HepG2 (cell line): ENCODE measurements around the gene ESPNL. TPM values are rescaled to one million over a fixed set of nuclear protein-coding genes. Genes with fewer than 3 reads are reported as not detected.

Experiments
- ARID2 ChIP-seq: sonication (generic); formaldehyde crosslinking; IDR thresholded peaks from 2 replicates; pipeline ENCODE4 v1.8.1; 2022; ENCODE audit warnings: mild to moderate bottlenecking, missing genetic modification reagents, borderline replicate concordance
- ARNT2 ChIP-seq: sonication (generic); formaldehyde crosslinking; IDR thresholded peaks from 2 replicates; pipeline ENCODE4 v1.8.0; 2022; ENCODE audit warnings: mild to moderate bottlenecking, low read depth, missing genetic modification reagents, moderate library complexity
- ATF7-NPFF ChIP-seq: sonication (generic); formaldehyde crosslinking; IDR thresholded peaks from 2 replicates; pipeline ENCODE4 v1.8.1; 2023; ENCODE audit warnings: mild to moderate bottlenecking, low read depth, missing genetic modification reagents, moderate library complexity
- CENPT ChIP-seq: sonication (generic); formaldehyde crosslinking; IDR thresholded peaks from 2 replicates; pipeline ENCODE4 v1.8.0; 2022; ENCODE audit warnings: low read depth, mild to moderate bottlenecking, moderate library complexity, missing genetic modification reagents
- CREBL2 ChIP-seq: sonication (generic); formaldehyde crosslinking; IDR thresholded peaks from 2 replicates; pipeline ENCODE4 v1.8.1; 2023; ENCODE audit warnings: missing genetic modification reagents, mild to moderate bottlenecking, borderline replicate concordance
- ESRRA ChIP-seq: sonication (generic); formaldehyde crosslinking; IDR thresholded peaks from 2 replicates; pipeline ENCODE4 v1.5.1; 2020; ENCODE audit warnings: mild to moderate bottlenecking, low read depth, missing genetic modification reagents
- GABPA ChIP-seq, 2 experiments: IDR thresholded peaks; 2 replicates each; pipeline ENCODE4 v1.6.1; 2011 to 2016; ENCODE audit warnings: low read depth in 2 of 2, low read length in 1 of 2, missing biosample characterization in 1 of 2, missing genetic modification characterization in 1 of 2
- GABPB1 ChIP-seq: IDR thresholded peaks from 2 replicates; pipeline ENCODE4 v1.6.1; 2016; ENCODE audit warnings: mild to moderate bottlenecking, missing genetic modification reagents, moderate library complexity, missing compliant biosample characterization
- MAFK ChIP-seq, 2 experiments: IDR thresholded peaks in 1 of 2; conservative IDR thresholded peaks in 1 of 2; 2 replicates each; pipeline ENCODE4 v1.6.1; 2011; ENCODE audit warnings: improper control_type of control experiment in 2 of 2, low read length in 2 of 2
- MIER3 ChIP-seq: IDR thresholded peaks from 2 replicates; pipeline ENCODE4 v1.6.1; 2016; ENCODE audit warnings: missing compliant biosample characterization, borderline replicate concordance
- POGZ ChIP-seq: sonication (generic); formaldehyde crosslinking; IDR thresholded peaks from 2 replicates; pipeline ENCODE4 v1.4.0; 2020; ENCODE audit warnings: mild to moderate bottlenecking, missing genetic modification reagents
- RXRB ChIP-seq: IDR thresholded peaks from 2 replicates; pipeline ENCODE4 v1.6.1; 2016; ENCODE audit warnings: borderline replicate concordance, missing genetic modification reagents, missing compliant biosample characterization
- THYN1 ChIP-seq: sonication (generic); formaldehyde crosslinking; IDR thresholded peaks from 2 replicates; pipeline ENCODE4 v1.8.1; 2023; ENCODE audit warnings: low read depth, mild to moderate bottlenecking, moderate library complexity, missing genetic modification reagents, borderline replicate concordance
- TOPORS ChIP-seq: sonication (generic); formaldehyde crosslinking; IDR thresholded peaks from 2 replicates; pipeline ENCODE4 v1.8.0; 2023; ENCODE audit warnings: mild to moderate bottlenecking, missing genetic modification reagents
- ZBTB38 ChIP-seq: sonication (generic); formaldehyde crosslinking; IDR thresholded peaks from 2 replicates; pipeline ENCODE4 v1.5.1; 2020; ENCODE audit warnings: mild to moderate bottlenecking, missing genetic modification reagents
- ZNF30 ChIP-seq: sonication (generic); formaldehyde crosslinking; IDR thresholded peaks from 2 replicates; pipeline ENCODE4 v1.5.0; 2020; ENCODE audit warnings: mild to moderate bottlenecking, missing genetic modification reagents
- ZNF335 ChIP-seq: sonication (generic); formaldehyde crosslinking; IDR thresholded peaks from 2 replicates; pipeline ENCODE4 v1.4.0; 2020; ENCODE audit warnings: missing genetic modification reagents
- ZNF354B ChIP-seq: sonication (generic); formaldehyde crosslinking; IDR thresholded peaks from 2 replicates; pipeline ENCODE4 v1.8.0; 2022; ENCODE audit warnings: mild to moderate bottlenecking, missing genetic modification reagents
- ZNF629 ChIP-seq: sonication (generic); formaldehyde crosslinking; conservative IDR thresholded peaks from 2 replicates; pipeline ENCODE4 v1.5.0; 2020; ENCODE audit warnings: missing genetic modification reagents
- ZNF678 ChIP-seq: sonication (generic); formaldehyde crosslinking; IDR thresholded peaks from 2 replicates; pipeline ENCODE4 v1.4.0; 2020; ENCODE audit warnings: mild to moderate bottlenecking, missing genetic modification reagents
- ZSCAN31 ChIP-seq: sonication (generic); formaldehyde crosslinking; IDR thresholded peaks from 2 replicates; pipeline ENCODE4 v1.5.0; 2020; ENCODE audit warnings: low read depth, mild to moderate bottlenecking, missing genetic modification reagents
- polyA plus RNA-seq, 8 experiments: library from polyadenylated mRNA; depleted of rRNA in 3 of 8; stranded (reverse) in 7 of 8; unstranded in 1 of 8; fragments of >200 nt; fragmentation: Illumina TruSeq in 4 of 8; extraction: Trizol in 4 of 8; gene quantifications; 2 replicates each; pipeline versions ENCODE4 v1.2.1 to v1.2.3, GENCODE V29; 2011 to 2016; ENCODE audit warnings: low read depth in 4 of 8, missing spikeins in 1 of 8, mixed read lengths in 1 of 8; ENCODE audit not compliant: insufficient read depth in 1 of 8
- total RNA-seq, 5 experiments: library from RNA; depleted of rRNA; stranded (reverse); fragments of >200 nt; fragmentation: Illumina TruSeq; extraction: Trizol; gene quantifications; 2 replicates each; pipeline ENCODE4 v1.2.3, GENCODE V29; 2016; ENCODE audit warnings: low read depth in 1 of 5
- TF ChIP-seq, protein P1 (sequence below): sonication (generic); formaldehyde crosslinking; IDR thresholded peaks from 2 replicates; pipeline ENCODE4 v1.5.1; 2020; ENCODE audit warnings: mild to moderate bottlenecking, moderate library complexity, missing genetic modification reagents
- TF ChIP-seq, protein P2 (sequence below): sonication (generic); formaldehyde crosslinking; IDR thresholded peaks from 2 replicates; pipeline ENCODE4 v1.4.0; 2020; ENCODE audit warnings: missing genetic modification reagents
- TF ChIP-seq, protein P3 (sequence below): IDR thresholded peaks from 2 replicates; pipeline ENCODE4 v1.6.1; 2016; ENCODE audit warnings: low read depth, borderline replicate concordance

Gene ESPNL
- total and polyA plus RNA-seq, 2 of the 13 experiments (the other 11 are each of a cell fraction or from before 2014, with no cell fraction given), result 0.45 to 0.80 TPM

GRCh38 chr2:238160206-238161129, 60.3 kb downstream of the ESPNL start (continued):
- TF ChIP-seq RXRB (CRISPR knock-in tag) (no peak), CREBL2 (CRISPR knock-in tag) (no peak), THYN1 (no peak), ARID2 (CRISPR knock-in tag) (no peak), ZNF335 (CRISPR knock-in tag) (no peak), ESRRA (CRISPR knock-in tag) (no peak), CENPT (no peak), ZNF30 (CRISPR knock-in tag) (no peak), ZNF354B (CRISPR knock-in tag) (0 out of 2 replicates have a peak, but pooled peaks have one; percentile 51), ZSCAN31 (CRISPR knock-in tag) (no peak), MIER3 (no peak), ZNF678 (CRISPR knock-in tag) (no peak), POGZ (no peak), GABPA (IDR thresholded peaks at IDR 0.05; ENCODE audit: low read depth, low read length) (no peak), GABPA (CRISPR knock-in tag; IDR thresholded peaks at IDR 0.05; ENCODE audit: low read depth) (peak; percentile 13; the same call in 1 of the 2 replicates), TOPORS (CRISPR knock-in tag) (no peak), GABPB1 (CRISPR knock-in tag) (peak; percentile 47; the same call in 1 of the 2 replicates), ZBTB38 (CRISPR knock-in tag) (no peak), ATF7-NPFF (0 out of 2 replicates have a peak, but pooled peaks have one; percentile 55), MAFK (conservative IDR thresholded peaks at IDR 0.05 in 1 of 2, IDR thresholded peaks at IDR 0.05 in 1 of 2; ENCODE audit: low read length in 2 of 2) (peak; percentile 16 to 44; a peak in 1 of 4 replicates), ARNT2 (CRISPR knock-in tag) (peak; percentile 60; the same call in 1 of the 2 replicates), ZNF629 (CRISPR knock-in tag) (0 out of 2 replicates have a peak, but pooled peaks have one; percentile 14)
- TF ChIP-seq, protein P1, sequence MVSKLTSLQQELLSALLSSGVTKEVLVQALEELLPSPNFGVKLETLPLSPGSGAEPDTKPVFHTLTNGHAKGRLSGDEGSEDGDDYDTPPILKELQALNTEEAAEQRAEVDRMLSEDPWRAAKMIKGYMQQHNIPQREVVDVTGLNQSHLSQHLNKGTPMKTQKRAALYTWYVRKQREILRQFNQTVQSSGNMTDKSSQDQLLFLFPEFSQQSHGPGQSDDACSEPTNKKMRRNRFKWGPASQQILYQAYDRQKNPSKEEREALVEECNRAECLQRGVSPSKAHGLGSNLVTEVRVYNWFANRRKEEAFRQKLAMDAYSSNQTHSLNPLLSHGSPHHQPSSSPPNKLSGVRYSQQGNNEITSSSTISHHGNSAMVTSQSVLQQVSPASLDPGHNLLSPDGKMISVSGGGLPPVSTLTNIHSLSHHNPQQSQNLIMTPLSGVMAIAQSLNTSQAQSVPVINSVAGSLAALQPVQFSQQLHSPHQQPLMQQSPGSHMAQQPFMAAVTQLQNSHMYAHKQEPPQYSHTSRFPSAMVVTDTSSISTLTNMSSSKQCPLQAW, result no peak
- TF ChIP-seq, protein P2, sequence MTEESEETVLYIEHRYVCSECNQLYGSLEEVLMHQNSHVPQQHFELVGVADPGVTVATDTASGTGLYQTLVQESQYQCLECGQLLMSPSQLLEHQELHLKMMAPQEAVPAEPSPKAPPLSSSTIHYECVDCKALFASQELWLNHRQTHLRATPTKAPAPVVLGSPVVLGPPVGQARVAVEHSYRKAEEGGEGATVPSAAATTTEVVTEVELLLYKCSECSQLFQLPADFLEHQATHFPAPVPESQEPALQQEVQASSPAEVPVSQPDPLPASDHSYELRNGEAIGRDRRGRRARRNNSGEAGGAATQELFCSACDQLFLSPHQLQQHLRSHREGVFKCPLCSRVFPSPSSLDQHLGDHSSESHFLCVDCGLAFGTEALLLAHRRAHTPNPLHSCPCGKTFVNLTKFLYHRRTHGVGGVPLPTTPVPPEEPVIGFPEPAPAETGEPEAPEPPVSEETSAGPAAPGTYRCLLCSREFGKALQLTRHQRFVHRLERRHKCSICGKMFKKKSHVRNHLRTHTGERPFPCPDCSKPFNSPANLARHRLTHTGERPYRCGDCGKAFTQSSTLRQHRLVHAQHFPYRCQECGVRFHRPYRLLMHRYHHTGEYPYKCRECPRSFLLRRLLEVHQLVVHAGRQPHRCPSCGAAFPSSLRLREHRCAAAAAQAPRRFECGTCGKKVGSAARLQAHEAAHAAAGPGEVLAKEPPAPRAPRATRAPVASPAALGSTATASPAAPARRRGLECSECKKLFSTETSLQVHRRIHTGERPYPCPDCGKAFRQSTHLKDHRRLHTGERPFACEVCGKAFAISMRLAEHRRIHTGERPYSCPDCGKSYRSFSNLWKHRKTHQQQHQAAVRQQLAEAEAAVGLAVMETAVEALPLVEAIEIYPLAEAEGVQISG, result peak; percentile 34; the same call in 1 of the 2 replicates
- TF ChIP-seq, protein P3, sequence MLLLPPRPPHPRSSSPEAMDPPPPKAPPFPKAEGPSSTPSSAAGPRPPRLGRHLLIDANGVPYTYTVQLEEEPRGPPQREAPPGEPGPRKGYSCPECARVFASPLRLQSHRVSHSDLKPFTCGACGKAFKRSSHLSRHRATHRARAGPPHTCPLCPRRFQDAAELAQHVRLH (CRISPR knock-in tag), result 0 out of 2 replicates have a peak, but pooled peaks have one; percentile 25
